H1 (cell line): Measurements from ENCODE around the gene TERC. TPM values are rescaled to one million over a fixed set of nuclear protein-coding genes. Genes with fewer than 3 reads are reported as not detected.
"Not testable (repeated sequence)": the region's sequence is repeated elsewhere in the genome, so short reads cannot be mapped to it uniquely, and the experiment has no call there.

Experiments
- CTCF ChIA-PET: fragments of 300-600 bp; sonication (Branson Sonifier 250); formaldehyde crosslinking; loops from one replicate; lab custom pipeline; 2021; ENCODE audit not compliant: partially characterized antibody; lab: Charles Lee
- POLR2A ChIA-PET: fragments of 300-600 bp; sonication (Branson Sonifier 250); formaldehyde crosslinking; loops from one replicate; lab custom pipeline; 2021; ENCODE audit warnings: inconsistent platforms; ENCODE audit not compliant: partially characterized antibody; lab: Charles Lee
- DNase-seq, 2 experiments: peaks; one replicate each; pipeline versions ENCODE4 v3.0.0 to v3.0.0-alpha.2; 2010 to 2022; ENCODE audit warnings: low spot score in 2 of 2, low read depth in 1 of 2, mixed read lengths in 1 of 2
- FAIRE-seq: peaks from 2 replicates; lab custom pipeline; 2011; peaks lifted over from hg19 to GRCh38; lab: Jason Lieb, UNC
- H2AFZ ChIP-seq: 2 replicates; pipeline ENCODE4 v1.8.1; 2012; ENCODE audit warnings: low read length, inconsistent platforms
- H2AK5ac ChIP-seq: 2 replicates; pipeline ENCODE4 v1.6.1; 2013; ENCODE audit warnings: low read depth, low read length
- H2BK120ac ChIP-seq: replicated peaks from 2 replicates; pipeline ENCODE3; 2013; ENCODE audit warnings: low read depth, low read length, inconsistent platforms
- H2BK12ac ChIP-seq: 2 replicates; pipeline ENCODE4 v1.6.1; 2013; ENCODE audit warnings: low read depth, low read length
- H2BK15ac ChIP-seq: 2 replicates; pipeline ENCODE4 v1.6.1; 2013; ENCODE audit warnings: low read length
- H2BK20ac ChIP-seq: 2 replicates; pipeline ENCODE4 v1.6.1; 2013; ENCODE audit warnings: low read length
- H2BK5ac ChIP-seq: 2 replicates; pipeline ENCODE4 v1.6.1; 2013; ENCODE audit warnings: low read depth, low read length
- H3K14ac ChIP-seq: 2 replicates; pipeline ENCODE4 v1.6.1; 2013; ENCODE audit warnings: inconsistent platforms; ENCODE audit not compliant: insufficient read length
- H3K18ac ChIP-seq: 2 replicates; pipeline ENCODE4 v1.6.1; 2013; ENCODE audit warnings: low read length; ENCODE audit errors: extremely low read depth
- H3K23ac ChIP-seq: 2 replicates; pipeline ENCODE4 v1.6.1; 2013; ENCODE audit warnings: inconsistent platforms; ENCODE audit not compliant: insufficient read length
- H3K23me2 ChIP-seq: 2 replicates; pipeline ENCODE4 v1.6.1; 2013; ENCODE audit warnings: low read depth, low read length
- H3K27ac ChIP-seq: 2 replicates; pipeline ENCODE4 v1.6.1; 2011; ENCODE audit warnings: low read depth, low read length, inconsistent platforms
- H3K27me3 ChIP-seq, 4 experiments: replicated peaks in 1 of 4; 1 replicate in 1 of 4; 2 replicates in 3 of 4; pipeline versions ENCODE4 v1.6.1 to v1.8.1; 2011 to 2013; ENCODE audit warnings: low read length in 3 of 4, mild to moderate bottlenecking in 3 of 4, inconsistent platforms in 2 of 4, mixed read lengths in 2 of 4, moderate library complexity in 1 of 4; ENCODE audit not compliant: control insufficient read depth in 3 of 4, insufficient read depth in 3 of 4; ENCODE audit errors: extremely low read depth in 1 of 4
- H3K36me3 ChIP-seq, 4 experiments: 2 replicates each; pipeline versions ENCODE4 v1.6.1 to v1.8.1; 2011 to 2013; ENCODE audit warnings: mild to moderate bottlenecking in 4 of 4, low read length in 3 of 4, moderate library complexity in 2 of 4, control low read depth in 1 of 4, inconsistent platforms in 1 of 4; ENCODE audit not compliant: insufficient read depth in 4 of 4, control insufficient read depth in 2 of 4
- H3K4ac ChIP-seq: replicated peaks from 2 replicates; pipeline ENCODE3; 2013; ENCODE audit warnings: low read length, low read depth, mixed read lengths, inconsistent platforms; ENCODE audit not compliant: insufficient read length
- H3K4me1 ChIP-seq, 4 experiments: replicated peaks in 1 of 4; 1 replicate in 1 of 4; 2 replicates in 3 of 4; pipeline versions ENCODE4 v1.6.1 to v1.8.1; 2011 to 2013; ENCODE audit warnings: low read length in 3 of 4, inconsistent platforms in 2 of 4, mixed read lengths in 1 of 4; ENCODE audit not compliant: insufficient read depth in 4 of 4, control insufficient read depth in 3 of 4
- H3K4me2 ChIP-seq, 2 experiments: 2 replicates each; pipeline versions ENCODE4 v1.6.1 to v1.8.1; 2011 to 2013; ENCODE audit warnings: low read depth in 2 of 2, low read length in 2 of 2, control low read depth in 1 of 2, inconsistent platforms in 1 of 2, mild to moderate bottlenecking in 1 of 2; ENCODE audit not compliant: insufficient read depth in 1 of 2
- H3K4me3 ChIP-seq, 4 experiments: fragments of 200-600, 300-600 bp in 1 of 4; sonication (generic), shearing (Covaris generic), sonication (Bioruptor Twin) in 1 of 4; 2 replicates each; pipeline versions ENCODE4 v1.5.1 to v1.8.1; 2011 to 2016; ENCODE audit warnings: low read length in 4 of 4, low read depth in 3 of 4, control low read depth in 2 of 4, inconsistent platforms in 2 of 4, mild to moderate bottlenecking in 2 of 4, mixed read lengths in 1 of 4, moderate library complexity in 1 of 4; ENCODE audit not compliant: insufficient read depth in 2 of 4; ENCODE audit errors: extremely low read depth in 1 of 4
- H3K56ac ChIP-seq: replicated peaks from 2 replicates; pipeline ENCODE3; 2013; ENCODE audit warnings: low read depth, mild to moderate bottlenecking, mixed read lengths, low read length, inconsistent platforms; ENCODE audit not compliant: insufficient read length
- H3K79me1 ChIP-seq: 2 replicates; pipeline ENCODE4 v1.6.1; 2013; ENCODE audit warnings: low read depth, low read length, control low read depth
- H3K79me2 ChIP-seq, 2 experiments: 2 replicates each; pipeline versions ENCODE4 v1.6.1 to v1.8.1; 2012 to 2013; ENCODE audit warnings: low read length in 2 of 2, mild to moderate bottlenecking in 2 of 2, inconsistent platforms in 1 of 2; ENCODE audit not compliant: insufficient read depth in 2 of 2, control insufficient read depth in 1 of 2
- H3K9ac ChIP-seq, 4 experiments: replicated peaks in 1 of 4; 1 replicate in 1 of 4; 2 replicates in 3 of 4; pipeline versions ENCODE4 v1.6.1 to v1.8.1; 2011 to 2013; ENCODE audit warnings: low read depth in 3 of 4, low read length in 3 of 4, control low read depth in 2 of 4, mild to moderate bottlenecking in 2 of 4, moderate library complexity in 2 of 4, inconsistent platforms in 1 of 4; ENCODE audit errors: extremely low read depth in 1 of 4
- H3K9me3 ChIP-seq, 2 experiments: 2 replicates each; pipeline versions ENCODE4 v1.6.1 to v1.8.1; 2012 to 2013; ENCODE audit warnings: mild to moderate bottlenecking in 2 of 2, moderate library complexity in 2 of 2, control low read depth in 1 of 2, inconsistent platforms in 1 of 2, low read depth in 1 of 2, low read length in 1 of 2, mixed read lengths in 1 of 2; ENCODE audit not compliant: insufficient read depth in 2 of 2
- H4K20me1 ChIP-seq, 2 experiments: replicated peaks in 1 of 2; 2 replicates each; pipeline versions ENCODE3 to v1.8.1; 2011 to 2013; ENCODE audit warnings: inconsistent platforms in 2 of 2, low read length in 2 of 2, mild to moderate bottlenecking in 1 of 2; ENCODE audit not compliant: insufficient read depth in 2 of 2, control insufficient read depth in 1 of 2
- H4K5ac ChIP-seq: 2 replicates; pipeline ENCODE4 v1.6.1; 2013; ENCODE audit warnings: low read length, low read depth, mixed read lengths, inconsistent platforms; ENCODE audit not compliant: insufficient read length
- H4K8ac ChIP-seq: 2 replicates; pipeline ENCODE4 v1.8.0; 2013; ENCODE audit warnings: mild to moderate bottlenecking, moderate library complexity, low read length, inconsistent platforms; ENCODE audit not compliant: insufficient read depth; ENCODE audit errors: extremely low read depth
- H4K91ac ChIP-seq: replicated peaks from 2 replicates; pipeline ENCODE3; 2013; ENCODE audit warnings: low read length, mixed read lengths, inconsistent platforms; ENCODE audit not compliant: insufficient read length
- WGBS, 2 experiments: shearing (Covaris generic) in 1 of 2; methylation state at CpG; one replicate each; pipeline versions ENCODE4 v1.1.6 to v1.1.7; 2013 to 2015; ENCODE audit warnings: low lambda C conversion rate in 2 of 2, mixed read lengths in 2 of 2, inconsistent platforms in 1 of 2, low coverage in 1 of 2, missing lambda C conversion rate in 1 of 2; ENCODE audit not compliant: insufficient replicate concordance in 2 of 2, insufficient coverage in 1 of 2, insufficient read length in 1 of 2; ENCODE audit errors: extremely low coverage in 1 of 2, missing lambda C conversion rate in 1 of 2; 5-methylcytosine and 5-hydroxymethylcytosine counted together
- polyA plus RNA-seq, 7 experiments: library from polyadenylated mRNA; depleted of rRNA in 3 of 7; stranded (reverse) in 5 of 7; unstranded in 2 of 7; fragments of >200 nt in 5 of 7; fragments of 200-250 nt in 2 of 7; gene quantifications; 1 replicate in 5 of 7; 2 replicates in 1 of 7; 4 replicates in 1 of 7; pipeline versions ENCODE4 v1.2.1 to v1.2.3, GENCODE V29; 2011 to 2013; ENCODE audit warnings: missing spikeins in 2 of 7, mixed read lengths in 2 of 7
- small RNA-seq: library from polyadenylated mRNA; stranded (forward); fragments of <200 nt; extraction: miRNeasy Mini kit (QIAGEN cat#:217004); gene quantifications from one replicate; pipeline ENCODE3, GENCODE V24; 2013; ENCODE audit not compliant: insufficient read depth
- total RNA-seq: library from RNA; stranded (reverse); fragmentation: NEBNext Ultra II Directional; extraction: Animal tissue kit (Norgen Biotek cat#: 25700); gene quantifications from 2 replicates; pipeline ENCODE4 v1.2.1, GENCODE V29; 2021

Gene TERC
- total and polyA plus RNA-seq, 2 of the 8 experiments (the other 6 are each of a cell fraction or from before 2014, with no cell fraction given), result 2.3 to 17.0 TPM

- H2BK120ac ChIP-seq, DNase-seq, H3K9ac ChIP-seq, H3K14ac ChIP-seq, H3K4me3 ChIP-seq, FAIRE-seq, H3K56ac ChIP-seq, H3K27ac ChIP-seq, H4K5ac ChIP-seq, H2AFZ ChIP-seq, H3K79me2 ChIP-seq, H3K27me3 ChIP-seq, CTCF ChIA-PET, H2BK5ac ChIP-seq, H2AK5ac ChIP-seq, H3K79me1 ChIP-seq, H3K9me3 ChIP-seq, H3K18ac ChIP-seq, POLR2A ChIA-PET, H2BK20ac ChIP-seq, H3K23ac ChIP-seq, H3K4me1 ChIP-seq, H3K36me3 ChIP-seq, H3K23me2 ChIP-seq, H4K8ac ChIP-seq, H2BK12ac ChIP-seq, H4K91ac ChIP-seq, H3K4me2 ChIP-seq, H3K4ac ChIP-seq, H4K20me1 ChIP-seq, H2BK15ac ChIP-seq: not testable (repeated sequence)
- WGBS, 2 experiments, result 91% methylated on average over 4 of the region's 4 CpGs; no CpG with 5 or more reads in 1 of the 2 experiments
Measured at GRCh38 chr3:169718415-169718814, 46.4 kb downstream of the TERC start.

Small RNAs within 50 kb of the gene (small RNA-seq; reads per million reads assigned to genes)
- gene RNU6-637P, result not detected

Other genes starting within 250 kb of the TERC start
- 0.69 and 0.78 TPM in 2 replicates for gene MECOM, start 101.3 kb downstream of the TERC start, total RNA-seq
- gene MECOM, start 101.3 kb downstream of the TERC start, polyA plus RNA-seq (2011; rRNA removed), result 0.03 and 0.11 TPM in 2 replicates
- gene ACTRT3, start 4.5 kb upstream of the TERC start, total RNA-seq, result 5.9 and 7.1 TPM in 2 replicates
- 3.0 and 3.4 TPM in 2 replicates for gene ACTRT3, start 4.5 kb upstream of the TERC start, polyA plus RNA-seq (2011; rRNA removed)
- gene MYNN, start 8.3 kb upstream of the TERC start, total RNA-seq, result 13.9 and 15.2 TPM in 2 replicates
- gene MYNN, start 8.3 kb upstream of the TERC start, polyA plus RNA-seq (2011; rRNA removed), result 3.6 and 7.3 TPM in 2 replicates
- gene LRRIQ4, start 47.8 kb upstream of the TERC start, total RNA-seq, result not detected in 2 replicates
- 0.08 and 0.14 TPM in 2 replicates for gene LRRIQ4, start 47.8 kb upstream of the TERC start, polyA plus RNA-seq (2011; rRNA removed)
- 3.3 and 4.6 TPM in 2 replicates for gene LRRC34, start 47.8 kb upstream of the TERC start, total RNA-seq
- 3.0 and 4.1 TPM in 2 replicates for gene LRRC34, start 47.8 kb upstream of the TERC start, polyA plus RNA-seq (2011; rRNA removed)
- gene LRRC31, start 104.9 kb upstream of the TERC start, total RNA-seq, result not detected in 2 replicates
- not detected in 2 replicates for gene LRRC31, start 104.9 kb upstream of the TERC start, polyA plus RNA-seq (2011; rRNA removed)
- not detected in 2 replicates for gene SAMD7, start 146.5 kb upstream of the TERC start, total RNA-seq
- not detected in 2 replicates for gene SAMD7, start 146.5 kb upstream of the TERC start, polyA plus RNA-seq (2011; rRNA removed)
- gene SEC62, start 201.7 kb upstream of the TERC start, total RNA-seq, result 67.8 and 68.1 TPM in 2 replicates
- 49.2 and 113 TPM in 2 replicates for gene SEC62, start 201.7 kb upstream of the TERC start, polyA plus RNA-seq (2011; rRNA removed)